ENCODE results near the gene CEP112. TPM values are rescaled to one million over a fixed set of nuclear protein-coding genes. Genes with fewer than 3 reads are reported as not detected.

CEP112 gene
- total RNA-seq (2014; rRNA removed; shearing (Covaris generic)) = 2.0 and 2.1 TPM in 2 replicates

DNA sequence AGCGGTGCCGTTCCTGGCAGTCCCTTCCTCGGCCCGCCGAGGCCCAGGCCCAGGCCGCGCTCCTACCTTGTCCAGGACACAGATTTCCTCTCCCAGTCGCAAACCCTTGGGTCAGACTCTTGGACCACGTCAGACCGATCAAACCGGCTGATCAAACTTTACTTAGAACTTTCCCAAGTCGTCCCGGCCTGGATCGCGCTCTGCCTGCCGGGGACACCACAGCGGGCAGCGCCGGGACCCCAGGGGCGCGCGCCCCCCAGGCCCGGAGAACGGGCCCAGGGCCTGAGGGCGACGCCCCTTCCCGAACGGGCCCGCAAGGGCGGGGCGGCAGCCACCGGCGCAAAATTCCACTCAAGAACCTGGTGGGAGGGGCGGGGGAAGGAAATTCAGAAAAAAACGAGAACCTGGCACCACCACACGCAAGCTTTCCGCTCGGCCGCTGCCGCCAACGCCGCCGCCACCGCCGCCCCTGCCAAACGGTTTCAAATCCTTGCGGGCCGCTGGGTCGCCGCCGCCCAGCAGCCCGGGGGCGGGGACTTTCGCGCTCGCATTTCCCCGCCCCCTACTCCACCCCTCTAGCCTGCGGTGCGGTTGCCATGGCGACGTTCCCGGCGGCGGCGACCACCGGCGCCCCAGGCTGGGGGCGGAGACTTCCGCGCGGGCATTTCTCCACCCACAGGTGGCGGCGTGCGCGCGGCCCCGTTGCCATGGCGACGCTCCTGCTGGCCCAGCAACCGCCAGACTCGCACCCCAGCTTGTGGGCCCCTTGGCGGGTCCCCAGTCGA lies at the start of gene CEP112:
CEP112 (minus strand) TSS at position 541 of the 785 bp plus-strand sequence.
- Histone ChIP-seq H3K36me3 (replicated peaks; ENCODE audit: control insufficient read depth, insufficient read depth, low read length) (no peaks in the 10 kb centered on the region), H3K27me3 (ENCODE audit: control insufficient read depth, insufficient read depth, low read length) (no peaks in the 10 kb centered on the region), H3K4me3 (ENCODE audit: insufficient read depth, low read depth, low read length) (peak within 1 kb of the TSS; percentile 71)
- DNase-seq = peak; percentile 98

DNA sequence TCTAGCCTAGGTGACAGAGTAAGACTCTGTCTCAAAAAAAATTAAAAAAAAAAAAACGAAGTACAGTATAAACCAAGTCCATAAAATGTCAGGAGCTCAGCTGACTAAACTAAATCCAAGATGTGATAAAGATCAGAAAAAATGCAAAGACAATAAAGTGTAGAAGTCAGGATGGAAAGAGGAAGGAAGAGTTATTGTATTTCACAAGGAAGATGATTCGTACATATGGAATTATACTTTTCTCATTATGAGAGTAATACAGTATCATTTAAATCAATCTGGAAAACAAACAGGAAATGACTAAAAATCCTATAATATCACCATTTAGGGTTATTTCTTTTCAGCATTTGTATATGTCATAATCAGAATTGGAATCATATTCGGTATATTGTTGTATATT lies 48.7 kb upstream of the CEP112 start:
- DNase-seq = no peak
- Histone ChIP-seq H3K4me3 (ENCODE audit: insufficient read depth, low read depth, low read length) (no peak overlapping the region), H3K27me3 (ENCODE audit: control insufficient read depth, insufficient read depth, low read length) (no peaks in the 10 kb centered on the region), H3K36me3 (replicated peaks; ENCODE audit: control insufficient read depth, insufficient read depth, low read length) (no peaks in the 10 kb centered on the region)

- no peak overlapping the region for H3K4me3 ChIP-seq (ENCODE audit: insufficient read depth, low read depth, low read length)
- DNase-seq = no peak
- H3K27me3 ChIP-seq (ENCODE audit: control insufficient read depth, insufficient read depth, low read length) = no peaks in the 10 kb centered on the region
- no peaks in the 10 kb centered on the region for H3K36me3 ChIP-seq (replicated peaks; ENCODE audit: control insufficient read depth, insufficient read depth, low read length)
Observed at GRCh38 chr17:66240013-66240412, 48.1 kb upstream of the CEP112 start.

DNA sequence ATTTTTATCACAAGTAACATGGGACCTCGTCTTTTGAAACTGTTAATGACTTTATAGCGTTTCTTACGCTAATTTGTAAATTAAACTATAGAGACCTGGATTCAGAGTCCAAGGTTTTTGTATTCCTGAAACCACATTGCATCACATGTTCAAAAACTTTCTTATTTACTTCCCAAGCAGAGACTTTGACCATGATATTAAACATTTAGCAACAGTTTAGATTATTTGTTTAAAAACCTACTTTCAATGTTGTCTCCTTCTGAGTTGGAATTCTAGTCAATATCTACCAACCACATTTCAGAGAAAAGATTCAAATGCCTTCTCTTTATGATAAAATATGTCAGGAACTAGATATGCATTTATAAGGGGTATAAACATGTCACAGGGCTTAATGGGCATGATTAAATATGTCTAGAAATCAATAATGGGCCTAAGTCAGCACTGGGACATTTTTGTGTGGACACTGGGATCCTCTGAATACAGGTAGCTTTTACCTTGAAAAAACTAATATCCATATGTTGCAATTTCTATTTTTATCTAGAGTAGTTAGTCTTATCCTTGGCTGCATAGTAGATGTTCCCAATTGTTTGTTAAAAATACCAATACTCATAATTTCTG lies 43.6 kb upstream of the CEP112 start:
- Histone ChIP-seq H3K27me3 (ENCODE audit: control insufficient read depth, insufficient read depth, low read length) (no peaks in the 10 kb centered on the region), H3K4me3 (ENCODE audit: insufficient read depth, low read depth, low read length) (no peak overlapping the region), H3K36me3 (replicated peaks; ENCODE audit: control insufficient read depth, insufficient read depth, low read length) (no peaks in the 10 kb centered on the region)
- DNase-seq = no peak

GRCh38 chr17:66234611-66235010 lies 42.7 kb upstream of the CEP112 start:
- H3K36me3 ChIP-seq (replicated peaks; ENCODE audit: control insufficient read depth, insufficient read depth, low read length) = no peaks in the 10 kb centered on the region
- no peak for DNase-seq
- no peaks in the 10 kb centered on the region for H3K27me3 ChIP-seq (ENCODE audit: control insufficient read depth, insufficient read depth, low read length)

GRCh38 chr17:66233023-66233753 lies 41.3 kb upstream of the CEP112 start:
- no peak overlapping the region for H3K4me3 ChIP-seq (ENCODE audit: insufficient read depth, low read depth, low read length)
- no peaks in the 10 kb centered on the region for H3K27me3 ChIP-seq (ENCODE audit: control insufficient read depth, insufficient read depth, low read length)
- H3K36me3 ChIP-seq (replicated peaks; ENCODE audit: control insufficient read depth, insufficient read depth, low read length) = no peaks in the 10 kb centered on the region
- DNase-seq = no peak

More at GRCh38 chr17:66234611-66235010, 42.7 kb upstream of the CEP112 start:
- H3K4me3 ChIP-seq (ENCODE audit: insufficient read depth, low read depth, low read length) = no peak overlapping the region

- no peak for DNase-seq
- no peaks in the 10 kb centered on the region for H3K36me3 ChIP-seq (replicated peaks; ENCODE audit: control insufficient read depth, insufficient read depth, low read length)
- H3K4me3 ChIP-seq (ENCODE audit: insufficient read depth, low read depth, low read length) = no peak overlapping the region
- H3K27me3 ChIP-seq (ENCODE audit: control insufficient read depth, insufficient read depth, low read length) = no peaks in the 10 kb centered on the region
Observed at GRCh38 chr17:66230922-66231591, 39.1 kb upstream of the CEP112 start.

GRCh38 chr17:66229783-66230538 lies 38.0 kb upstream of the CEP112 start:
- H3K4me3 ChIP-seq (ENCODE audit: insufficient read depth, low read depth, low read length) = no peak overlapping the region
- no peaks in the 10 kb centered on the region for H3K27me3 ChIP-seq (ENCODE audit: control insufficient read depth, insufficient read depth, low read length)
- DNase-seq = no peak
- no peaks in the 10 kb centered on the region for H3K36me3 ChIP-seq (replicated peaks; ENCODE audit: control insufficient read depth, insufficient read depth, low read length)

DNA sequence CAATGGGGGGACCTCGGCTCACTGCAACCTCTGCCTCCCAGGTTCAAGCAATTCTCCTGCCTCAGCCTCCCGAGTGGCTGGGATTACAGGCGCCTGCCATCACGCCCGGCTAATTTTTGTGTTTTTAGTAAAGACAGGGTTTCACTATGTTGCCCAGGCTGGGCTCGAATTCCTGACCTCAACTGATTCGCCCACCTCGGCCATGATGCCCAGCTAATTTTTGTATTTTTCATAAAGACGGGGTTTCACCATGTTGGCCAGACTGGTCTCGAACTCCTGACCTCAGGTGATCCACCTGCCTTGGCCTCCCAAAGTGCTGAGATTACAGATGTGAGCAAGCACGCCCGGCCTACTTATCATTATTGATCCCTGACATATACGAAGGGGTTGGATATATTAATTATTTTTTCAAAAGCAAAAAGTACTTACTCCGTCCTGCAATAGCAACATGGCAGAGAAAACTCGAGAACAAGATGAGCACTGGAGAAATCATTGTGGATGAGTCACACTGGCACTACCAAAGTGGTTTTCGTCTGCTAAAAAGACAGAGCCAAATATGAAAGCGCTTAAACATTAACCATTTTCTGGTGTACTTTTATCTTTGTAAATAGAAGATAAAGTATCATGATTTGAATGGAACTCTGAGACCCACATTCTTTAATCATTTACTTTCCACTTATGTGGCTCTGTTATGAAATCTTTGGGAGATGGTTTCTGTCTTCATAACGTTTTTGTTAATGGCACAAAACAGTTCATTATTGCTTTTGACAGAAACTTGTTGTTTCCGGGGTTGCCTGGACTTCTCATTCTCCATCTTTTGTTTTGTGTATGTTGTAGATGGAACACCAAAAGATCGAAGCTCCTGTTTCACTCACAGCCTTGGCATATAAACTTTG lies 37.2 kb upstream of the CEP112 start, which contains the start of gene APOH:
APOH (minus strand) TSS at position 529 of the 896 bp plus-strand sequence; CDS start at position 493, 36 bp downstream.
- Histone ChIP-seq H3K4me3 (ENCODE audit: insufficient read depth, low read depth, low read length) (no peak within 1 kb of the TSS), H3K36me3 (replicated peaks; ENCODE audit: control insufficient read depth, insufficient read depth, low read length) (no peaks in the 10 kb centered on the region), H3K27me3 (ENCODE audit: control insufficient read depth, insufficient read depth, low read length) (no peaks in the 10 kb centered on the region)
- no peak for DNase-seq

DNA sequence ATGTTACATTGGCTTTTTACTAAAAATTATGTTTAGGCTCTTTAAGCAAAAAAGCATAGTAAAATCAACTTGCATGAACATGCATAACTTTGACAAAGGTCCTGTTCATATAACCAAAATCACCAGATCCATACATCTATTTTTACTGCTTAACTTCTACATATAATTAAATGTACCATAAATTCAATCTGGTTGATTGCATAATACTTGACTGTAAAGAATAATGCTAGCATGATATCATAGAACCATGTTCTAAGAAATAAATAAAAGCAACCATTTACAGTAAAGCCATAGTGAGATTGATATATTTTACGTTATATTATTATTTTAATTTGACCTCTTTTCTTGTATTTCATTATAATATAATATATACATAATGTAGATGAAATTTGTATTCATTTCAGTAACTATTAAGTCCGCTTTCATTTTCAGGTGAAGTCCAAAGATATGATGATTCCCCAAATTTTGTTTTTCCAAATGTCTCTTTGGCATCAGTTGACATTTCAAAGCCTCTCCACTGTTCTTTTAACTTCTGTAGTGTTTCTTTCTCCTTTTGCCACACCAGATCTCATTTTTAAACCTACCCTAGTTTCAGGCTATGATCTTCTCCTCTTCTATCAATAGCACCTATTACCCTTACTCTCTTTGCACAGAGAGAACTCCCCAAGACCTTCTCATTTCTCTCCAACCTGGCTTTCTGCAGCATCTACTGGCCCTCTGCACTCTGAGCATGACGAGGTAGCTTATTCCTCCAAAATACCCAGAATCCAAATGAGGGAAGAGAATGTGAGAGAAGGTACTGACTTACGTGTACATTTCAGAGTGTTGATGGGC lies 35.5 kb upstream of the CEP112 start:
- H3K4me3 ChIP-seq (ENCODE audit: insufficient read depth, low read depth, low read length) = no peak overlapping the region
- no peaks in the 10 kb centered on the region for H3K36me3 ChIP-seq (replicated peaks; ENCODE audit: control insufficient read depth, insufficient read depth, low read length)
- no peak for DNase-seq
- H3K27me3 ChIP-seq (ENCODE audit: control insufficient read depth, insufficient read depth, low read length) = no peaks in the 10 kb centered on the region

GRCh38 chr17:66222798-66223350 lies 30.9 kb upstream of the CEP112 start:
- no peaks in the 10 kb centered on the region for H3K36me3 ChIP-seq (replicated peaks; ENCODE audit: control insufficient read depth, insufficient read depth, low read length)
- DNase-seq = no peak
- H3K27me3 ChIP-seq (ENCODE audit: control insufficient read depth, insufficient read depth, low read length) = no peaks in the 10 kb centered on the region
- no peak overlapping the region for H3K4me3 ChIP-seq (ENCODE audit: insufficient read depth, low read depth, low read length)

GRCh38 chr17:66221755-66222530 lies 30.0 kb upstream of the CEP112 start:
- no peaks in the 10 kb centered on the region for H3K36me3 ChIP-seq (replicated peaks; ENCODE audit: control insufficient read depth, insufficient read depth, low read length)
- no peak overlapping the region for H3K4me3 ChIP-seq (ENCODE audit: insufficient read depth, low read depth, low read length)
- DNase-seq = no peak
- H3K27me3 ChIP-seq (ENCODE audit: control insufficient read depth, insufficient read depth, low read length) = no peaks in the 10 kb centered on the region

Data from H7 (cell line).